SK-N-MC (cell line): Measurements from ENCODE around the gene COL4A1.

Experiments
- EZH2 ChIP-seq: fragments of 200-600 bp; sonication (generic); IDR thresholded peaks from one replicate; pipeline ENCODE4 v1.6.1; 2017; ENCODE audit warnings: antibody characterized with exemption
- POLR2AphosphoS5 ChIP-seq: IDR thresholded peaks from 2 replicates; pipeline ENCODE4 v1.6.1; 2012; ENCODE audit warnings: mild to moderate bottlenecking, low read depth, low read length, borderline replicate concordance

GRCh38 chr13:110308656-110309359 is 1.9 kb upstream of the COL4A1 start:
- TF ChIP-seq POLR2AphosphoS5 (no peak), EZH2 (no peak)
